HG02943 (cell line): ENCODE data around the gene RAPGEF2.
"Not testable (repeated sequence)": the region's sequence is repeated elsewhere in the genome, so short reads cannot be mapped to it uniquely, and the experiment has no call there.

Source experiments
- ATAC-seq: cut with Tn5 transposase; IDR thresholded peaks from one replicate; pipeline ENCODE4 v1.9.1; 2021; ENCODE audit warnings: mild to moderate bottlenecking, low read depth, moderate library complexity; ENCODE audit not compliant: unreplicated experiment

The RAPGEF2 gene

DNA sequence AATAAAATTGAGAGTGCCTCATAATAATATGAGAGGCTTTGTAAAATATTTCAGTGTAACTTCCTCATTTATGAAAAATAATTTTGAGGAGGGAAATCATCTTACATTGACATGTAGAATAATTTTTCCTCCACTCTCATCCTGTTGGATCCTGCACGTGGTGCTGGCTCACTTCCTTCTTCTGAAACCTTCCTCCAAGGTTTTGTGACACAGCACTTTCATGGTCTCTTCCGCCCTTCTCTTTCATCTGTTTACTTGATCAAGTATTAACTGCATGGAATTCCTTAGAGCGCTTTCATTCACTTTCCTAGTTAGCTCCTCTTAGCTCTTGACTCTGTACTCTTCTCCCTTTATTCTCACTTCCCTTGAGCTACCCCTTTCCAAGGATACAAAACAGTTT is 246.5 kb downstream of the RAPGEF2 start:
- ATAC-seq: no peak

GRCh38 chr4:159352609-159353008 is 249.7 kb downstream of the RAPGEF2 start:
- ATAC-seq: no peak

DNA sequence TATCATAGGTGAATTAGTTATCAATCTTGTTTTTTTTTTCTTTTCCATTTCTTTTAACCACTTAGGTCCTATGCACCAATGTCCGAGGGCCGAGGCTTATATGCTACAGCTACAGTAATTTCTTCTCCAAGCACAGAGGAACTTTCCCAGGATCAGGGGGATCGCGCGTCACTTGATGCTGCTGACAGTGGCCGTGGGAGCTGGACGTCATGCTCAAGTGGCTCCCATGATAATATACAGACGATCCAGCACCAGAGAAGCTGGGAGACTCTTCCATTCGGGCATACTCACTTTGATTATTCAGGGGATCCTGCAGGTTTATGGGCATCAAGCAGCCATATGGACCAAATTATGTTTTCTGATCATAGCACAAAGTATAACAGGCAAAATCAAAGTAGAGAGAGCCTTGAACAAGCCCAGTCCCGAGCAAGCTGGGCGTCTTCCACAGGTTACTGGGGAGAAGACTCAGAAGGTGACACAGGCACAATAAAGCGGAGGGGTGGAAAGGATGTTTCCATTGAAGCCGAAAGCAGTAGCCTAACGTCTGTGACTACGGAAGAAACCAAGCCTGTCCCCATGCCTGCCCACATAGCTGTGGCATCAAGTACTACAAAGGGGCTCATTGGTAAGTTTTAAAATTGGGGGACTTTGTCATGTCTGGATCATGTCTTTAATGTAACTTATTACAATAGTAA is 250.7 kb downstream of the RAPGEF2 start:
- no peak for ATAC-seq

DNA sequence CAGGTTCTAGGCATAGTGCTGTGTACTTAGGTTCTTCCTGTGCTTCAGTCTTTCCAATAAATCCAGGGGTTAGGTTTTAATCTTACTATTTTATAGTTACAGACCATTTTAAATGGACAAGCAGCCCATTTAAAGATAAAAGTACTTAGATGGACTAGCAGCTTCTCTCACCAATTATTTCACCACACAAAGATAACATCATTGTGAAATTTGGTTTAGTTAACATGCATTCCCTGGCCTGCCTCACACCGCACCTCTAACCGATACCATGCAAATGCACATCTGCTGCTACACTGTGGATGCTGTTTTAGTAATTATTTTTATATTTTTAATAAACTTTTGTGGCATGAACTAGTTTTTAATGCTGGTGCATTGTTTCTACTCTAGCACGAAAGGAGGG is 252.6 kb downstream of the RAPGEF2 start:
- ATAC-seq: no peak

DNA sequence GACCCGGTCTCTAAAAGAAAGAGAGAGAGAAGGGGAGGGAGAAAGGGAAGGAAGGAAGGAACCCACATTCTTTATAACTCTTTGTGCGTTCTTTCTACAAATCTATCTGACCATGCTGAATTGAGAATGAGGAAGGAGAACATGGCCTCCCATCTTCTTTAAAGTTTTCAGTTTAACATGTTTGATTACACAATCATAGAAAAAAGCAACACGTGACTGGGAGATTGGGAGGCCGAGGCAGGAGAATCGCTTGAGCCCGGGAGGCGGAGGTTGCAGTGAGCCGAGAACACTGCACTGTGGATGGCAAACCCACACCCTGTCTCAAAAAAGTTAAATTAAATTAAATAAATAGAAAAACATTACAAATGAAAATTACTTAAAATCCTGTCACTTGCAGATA is 254.5 kb downstream of the RAPGEF2 start:
- no peak for ATAC-seq

DNA sequence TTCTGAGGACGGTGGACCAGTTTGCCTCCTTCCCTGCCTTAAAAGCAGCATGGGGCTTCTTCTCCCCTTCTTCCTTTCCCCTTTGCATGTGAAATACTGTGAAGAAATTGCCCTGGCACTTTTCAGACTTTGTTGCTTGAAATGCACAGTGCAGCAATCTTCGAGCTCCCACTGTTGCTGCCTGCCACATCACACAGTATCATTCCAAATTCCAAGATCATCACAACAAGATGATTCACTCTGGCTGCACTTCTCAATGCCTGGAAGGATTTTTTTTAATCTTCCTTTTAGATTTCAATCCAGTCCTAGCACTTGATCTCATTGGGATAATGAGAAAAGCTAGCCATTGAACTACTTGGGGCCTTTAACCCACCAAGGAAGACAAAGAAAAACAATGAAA is 255.3 kb downstream of the RAPGEF2 start:
- no peak for ATAC-seq

DNA sequence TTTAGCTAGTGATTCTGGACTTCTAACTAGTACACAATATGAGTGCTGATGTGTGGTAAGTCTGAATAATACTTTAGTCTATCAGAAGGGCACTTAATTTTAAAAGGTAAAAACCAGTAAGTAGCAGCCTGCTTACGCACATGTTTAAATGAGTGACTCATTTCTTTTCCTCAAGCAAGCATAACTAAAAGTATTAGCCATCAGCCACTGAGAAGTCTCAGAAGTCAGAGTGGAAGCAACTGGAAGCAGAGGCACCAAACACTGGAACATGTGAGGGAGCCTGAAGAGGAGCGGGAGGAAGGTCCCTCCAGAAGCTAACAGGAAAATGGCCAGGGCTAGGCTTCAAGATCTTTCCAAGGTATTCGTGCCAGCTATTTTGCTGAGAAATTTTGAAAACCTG is 257.7 kb downstream of the RAPGEF2 start:
- ATAC-seq: no peak

DNA sequence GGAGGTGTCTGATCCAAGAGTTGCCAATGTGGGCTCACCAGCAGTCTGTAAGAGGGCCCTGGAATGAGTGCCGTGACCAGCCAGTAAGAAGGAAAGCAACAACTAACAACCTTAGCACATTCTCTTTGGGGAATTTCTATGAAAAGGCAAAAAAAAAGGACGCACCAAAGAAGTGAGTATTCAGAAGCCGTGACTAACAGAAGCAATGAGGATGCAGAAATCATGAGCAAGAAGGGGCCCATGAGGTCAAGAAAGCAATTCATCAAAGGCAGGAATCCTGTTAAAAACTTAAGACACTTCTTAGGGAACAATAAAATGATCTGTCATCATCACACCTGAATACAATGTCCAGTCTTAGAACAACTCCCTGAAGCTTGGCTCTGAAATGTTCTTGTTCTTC is 260.5 kb downstream of the RAPGEF2 start:
- ATAC-seq: no peak

DNA sequence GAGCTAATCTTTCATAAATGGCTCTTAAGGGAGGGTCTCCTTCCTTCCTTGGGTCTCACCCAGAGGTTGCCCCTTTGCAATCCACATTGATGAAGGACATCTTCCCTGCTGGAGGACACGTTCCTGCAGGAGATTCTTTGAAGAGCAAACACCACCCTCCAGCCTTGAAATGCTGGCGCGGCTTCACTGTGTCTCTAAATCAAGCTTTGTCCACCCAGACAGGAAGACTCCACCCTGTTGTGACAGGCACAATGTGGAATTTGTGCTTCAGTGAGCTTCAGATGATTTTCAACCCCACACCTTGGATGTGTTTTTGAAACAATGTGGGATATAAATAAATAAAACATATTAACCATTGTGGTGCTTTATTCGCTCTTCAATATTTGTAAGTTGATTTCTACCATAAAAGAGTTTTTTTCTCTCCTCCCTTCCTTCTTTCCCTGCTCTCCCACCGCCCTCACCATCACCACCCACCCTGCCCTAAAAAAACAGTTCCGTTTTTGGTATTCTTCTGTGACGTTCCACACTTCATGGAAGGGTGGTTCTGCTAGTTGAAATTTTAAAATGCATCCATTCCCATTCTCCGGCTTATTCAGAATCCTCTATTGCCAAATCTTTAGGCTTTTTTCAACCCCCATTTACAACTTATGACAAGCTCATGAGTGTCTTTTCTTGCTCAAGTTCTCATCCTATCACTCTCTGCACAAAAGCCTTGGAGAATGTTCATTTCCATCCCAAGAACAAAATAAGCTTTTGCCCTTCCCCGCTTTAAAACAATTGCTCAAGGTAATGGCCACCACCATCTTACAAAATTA is 264.3 kb downstream of the RAPGEF2 start:
- no peak for ATAC-seq

- ATAC-seq: no peak
These were observed 264.9 kb downstream of the RAPGEF2 start for GRCh38 chr4:159367781-159368080.

- ATAC-seq: no peak
These were observed 265.4 kb downstream of the RAPGEF2 start for GRCh38 chr4:159368320-159368719.

DNA sequence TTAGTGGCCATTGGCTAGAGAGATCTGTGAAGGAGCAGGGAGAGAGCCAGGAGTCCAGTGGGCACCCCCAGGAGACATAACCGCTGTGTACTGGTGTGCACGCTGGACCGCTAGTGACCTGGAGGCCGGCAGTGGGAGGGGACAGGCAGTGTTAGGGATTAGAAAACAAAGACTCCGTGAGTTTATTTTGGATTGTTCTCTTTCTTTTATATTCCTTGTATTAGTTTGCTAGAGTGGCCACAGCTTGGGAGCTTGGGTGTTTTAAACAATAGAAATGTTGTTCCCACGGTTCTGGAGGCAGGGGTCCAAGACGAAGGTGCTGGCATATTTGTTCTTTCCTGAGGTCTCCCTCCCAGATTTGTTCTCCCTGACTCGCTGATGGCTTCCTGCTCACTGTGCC is 266.4 kb downstream of the RAPGEF2 start:
- ATAC-seq: no peak

- ATAC-seq: no peak
These were observed 267.4 kb downstream of the RAPGEF2 start for GRCh38 chr4:159370286-159370685.

GRCh38 chr4:159374749-159375530 is 272.1 kb downstream of the RAPGEF2 start:
- ATAC-seq: no peak

DNA sequence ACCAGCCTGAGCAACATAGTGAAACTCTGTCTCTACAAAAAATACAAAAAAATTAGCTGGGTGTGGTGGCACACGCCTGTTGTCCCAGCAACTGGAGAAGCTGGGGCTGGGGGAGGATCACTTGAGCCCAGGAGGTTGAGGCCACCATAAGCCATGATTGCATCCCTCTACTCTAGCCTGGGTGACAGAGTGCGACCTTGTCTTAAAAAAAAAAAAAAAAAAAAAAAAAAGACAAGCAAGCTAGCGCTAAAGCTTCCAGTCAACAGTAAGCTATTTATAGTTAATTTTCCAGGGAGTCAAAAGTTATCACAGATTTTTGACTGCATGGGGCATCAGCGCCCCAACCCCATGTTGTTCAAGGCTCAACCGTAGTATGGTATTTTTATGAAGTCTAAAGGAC is 273.4 kb downstream of the RAPGEF2 start:
- ATAC-seq: no peak

DNA sequence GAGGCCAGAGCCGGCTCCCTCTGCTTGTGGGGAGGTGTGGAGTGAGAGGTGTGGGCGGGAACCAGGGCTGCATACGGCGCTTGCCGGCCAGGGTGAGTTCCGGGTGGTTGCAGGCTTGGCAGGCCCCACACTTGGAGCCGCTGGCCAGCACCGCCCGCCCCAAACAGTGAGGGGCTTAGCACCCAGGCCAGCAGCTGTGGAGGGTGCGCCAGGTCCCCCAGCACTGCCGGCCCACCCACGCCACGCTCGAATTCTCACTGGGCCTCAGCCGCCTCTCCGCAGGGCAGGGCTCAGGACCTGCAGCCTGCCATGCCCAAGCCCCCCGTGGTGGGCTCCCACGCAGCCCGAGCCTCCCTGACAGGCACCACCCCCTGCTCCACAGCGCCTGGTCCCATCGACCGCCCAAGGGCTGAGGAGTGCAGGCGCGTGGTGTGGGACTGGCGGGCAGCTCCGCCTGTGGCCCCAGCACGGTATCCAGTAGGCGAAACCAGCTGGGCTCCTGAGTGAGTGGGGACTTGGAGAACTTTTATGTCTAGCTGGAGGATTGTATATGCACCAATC is 275.3 kb downstream of the RAPGEF2 start:
- ATAC-seq: no peak

GRCh38 chr4:159379064-159379463 is 276.2 kb downstream of the RAPGEF2 start:
- ATAC-seq: not testable (repeated sequence)

DNA sequence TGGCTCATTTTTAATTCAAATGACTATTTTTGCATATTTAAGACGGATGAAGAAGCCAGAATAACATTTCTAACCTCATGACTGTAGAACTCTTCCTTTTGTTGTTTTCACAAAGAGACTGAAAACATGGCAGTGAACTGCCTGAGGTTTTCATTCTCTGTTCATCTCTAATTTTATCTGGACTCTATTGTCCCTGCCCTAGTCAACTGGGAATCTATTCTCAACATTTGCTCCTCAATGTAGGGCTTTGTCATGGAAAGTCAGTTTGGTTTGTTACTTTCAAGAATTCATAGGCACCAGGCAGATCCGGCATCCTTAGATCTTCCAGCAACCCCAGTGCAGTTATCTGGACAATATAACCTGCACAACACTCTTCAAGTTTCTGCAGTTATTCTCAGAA is 277.0 kb downstream of the RAPGEF2 start:
- ATAC-seq: no peak

GRCh38 chr4:159382856-159383561 is 280.1 kb downstream of the RAPGEF2 start:
- ATAC-seq: no peak

DNA sequence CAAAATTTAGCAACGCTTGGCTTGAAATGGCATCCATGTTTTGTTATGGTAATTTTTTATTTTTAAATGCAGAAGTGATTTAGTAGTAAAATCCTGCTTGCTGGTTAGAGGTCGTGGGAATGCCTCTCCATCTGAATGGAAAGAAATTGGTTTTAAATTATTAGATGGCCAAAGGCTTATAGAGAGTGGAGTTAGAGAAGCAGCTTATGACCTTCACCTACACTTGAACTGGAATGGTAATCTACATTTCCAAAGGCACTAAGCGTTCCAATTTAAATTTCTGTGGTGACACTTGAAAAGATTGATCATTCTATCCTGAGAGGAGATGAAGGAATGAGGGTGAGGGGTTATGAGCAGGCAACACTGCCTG is 280.7 kb downstream of the RAPGEF2 start:
- no peak for ATAC-seq

- no peak for ATAC-seq
These were observed 281.1 kb downstream of the RAPGEF2 start for GRCh38 chr4:159384017-159384416.
